ENCODE measurements around the gene PGAP6. TPM values are rescaled to one million over a fixed set of nuclear protein-coding genes. Genes with fewer than 3 reads are reported as not detected.

Gene PGAP6
- total RNA-seq, 1 experiment from 2014 or later = 128 TPM

DNA sequence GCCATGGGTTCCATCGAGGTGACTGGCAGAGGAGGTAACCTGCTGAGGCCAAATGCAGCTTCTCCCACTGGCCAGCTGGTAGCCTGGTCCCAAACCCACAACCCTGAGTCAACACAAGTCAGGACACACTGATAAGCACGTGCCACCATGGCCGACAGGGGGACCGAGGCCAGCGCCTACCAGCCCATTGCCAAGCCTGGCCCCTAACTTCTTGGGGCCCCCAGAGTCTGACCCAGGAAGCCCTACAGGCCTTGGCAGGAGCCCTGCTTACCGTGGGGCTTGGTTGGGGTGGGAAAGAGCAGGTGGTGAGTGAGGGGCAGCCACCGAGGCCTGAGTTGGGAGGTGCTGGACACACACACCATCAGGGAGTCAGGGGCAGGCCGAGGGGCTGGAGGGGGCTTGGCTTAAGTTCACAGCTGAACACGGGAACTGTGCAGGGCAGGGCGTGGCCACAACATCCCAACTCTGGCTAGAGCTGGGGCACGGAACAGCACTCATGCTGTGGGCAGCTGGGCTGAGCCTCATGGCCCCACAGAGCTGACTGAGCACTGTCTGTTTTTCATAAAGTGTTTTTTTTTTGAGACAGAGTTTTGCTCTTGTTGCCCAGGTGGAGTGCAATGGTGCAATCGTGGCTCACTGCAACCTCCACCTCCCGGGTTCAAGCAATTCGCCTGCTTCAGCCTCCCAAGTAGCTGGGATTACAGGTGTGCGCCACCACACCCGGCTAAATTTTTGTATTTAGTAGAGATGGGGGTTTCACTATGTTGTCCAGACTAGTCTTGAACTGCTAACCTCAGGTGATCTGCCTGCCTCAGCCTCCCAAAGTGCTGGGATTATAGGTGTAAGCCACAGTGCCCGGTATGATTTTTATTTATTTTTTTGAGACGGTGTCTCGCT is 16.9 kb downstream of the PGAP6 start:
- POLR2A ChIA-PET = interaction anchor here (0.6 kb wide), 2 partner anchors 28 to 187 kb away, joined by 5 read pairs; no protein-coding TSS in a partner anchor
- Histone ChIP-seq H3K36me3 (ENCODE audit: control insufficient read depth, insufficient read depth, low read length) (no peaks in the 10 kb centered on the region; the same call in 1 of the 2 replicates), H3K27me3 (ENCODE audit: control insufficient read depth, insufficient read depth, low read length) (no peaks in the 10 kb centered on the region), H3K9me3 (ENCODE audit: control insufficient read depth, insufficient read depth, low read depth, low read length) (no peaks in the 10 kb centered on the region), H3K27ac (ENCODE audit: low read length) (no peak overlapping the region), H3K4me1 (ENCODE audit: control insufficient read depth, insufficient read depth, low read length) (peaks cover 14% of the 10 kb centered on the region), H3K4me3 (ENCODE audit: low read depth in 2 of 2, low read length in 2 of 2) (no peak overlapping the region)
- no peak for DNase-seq (ENCODE audit: low read depth, low spot score)
- CTCF ChIA-PET = no interaction called here
- TF ChIP-seq, protein P1, sequence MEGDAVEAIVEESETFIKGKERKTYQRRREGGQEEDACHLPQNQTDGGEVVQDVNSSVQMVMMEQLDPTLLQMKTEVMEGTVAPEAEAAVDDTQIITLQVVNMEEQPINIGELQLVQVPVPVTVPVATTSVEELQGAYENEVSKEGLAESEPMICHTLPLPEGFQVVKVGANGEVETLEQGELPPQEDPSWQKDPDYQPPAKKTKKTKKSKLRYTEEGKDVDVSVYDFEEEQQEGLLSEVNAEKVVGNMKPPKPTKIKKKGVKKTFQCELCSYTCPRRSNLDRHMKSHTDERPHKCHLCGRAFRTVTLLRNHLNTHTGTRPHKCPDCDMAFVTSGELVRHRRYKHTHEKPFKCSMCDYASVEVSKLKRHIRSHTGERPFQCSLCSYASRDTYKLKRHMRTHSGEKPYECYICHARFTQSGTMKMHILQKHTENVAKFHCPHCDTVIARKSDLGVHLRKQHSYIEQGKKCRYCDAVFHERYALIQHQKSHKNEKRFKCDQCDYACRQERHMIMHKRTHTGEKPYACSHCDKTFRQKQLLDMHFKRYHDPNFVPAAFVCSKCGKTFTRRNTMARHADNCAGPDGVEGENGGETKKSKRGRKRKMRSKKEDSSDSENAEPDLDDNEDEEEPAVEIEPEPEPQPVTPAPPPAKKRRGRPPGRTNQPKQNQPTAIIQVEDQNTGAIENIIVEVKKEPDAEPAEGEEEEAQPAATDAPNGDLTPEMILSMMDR (IDR thresholded peaks at IDR 0.05) = no peak
- no peak for TF ChIP-seq SIN3A (IDR thresholded peaks at IDR 0.05; ENCODE audit: borderline replicate concordance, insufficient read depth, low read depth, low read length)
- TF ChIP-seq TCF7L2 (IDR thresholded peaks at IDR 0.05; ENCODE audit: low read depth, low read length) = no peak
- no peak for TF ChIP-seq POLR2AphosphoS5 (IDR thresholded peaks at IDR 0.05; ENCODE audit: low read depth, low read length)
- TF ChIP-seq, protein P2, sequence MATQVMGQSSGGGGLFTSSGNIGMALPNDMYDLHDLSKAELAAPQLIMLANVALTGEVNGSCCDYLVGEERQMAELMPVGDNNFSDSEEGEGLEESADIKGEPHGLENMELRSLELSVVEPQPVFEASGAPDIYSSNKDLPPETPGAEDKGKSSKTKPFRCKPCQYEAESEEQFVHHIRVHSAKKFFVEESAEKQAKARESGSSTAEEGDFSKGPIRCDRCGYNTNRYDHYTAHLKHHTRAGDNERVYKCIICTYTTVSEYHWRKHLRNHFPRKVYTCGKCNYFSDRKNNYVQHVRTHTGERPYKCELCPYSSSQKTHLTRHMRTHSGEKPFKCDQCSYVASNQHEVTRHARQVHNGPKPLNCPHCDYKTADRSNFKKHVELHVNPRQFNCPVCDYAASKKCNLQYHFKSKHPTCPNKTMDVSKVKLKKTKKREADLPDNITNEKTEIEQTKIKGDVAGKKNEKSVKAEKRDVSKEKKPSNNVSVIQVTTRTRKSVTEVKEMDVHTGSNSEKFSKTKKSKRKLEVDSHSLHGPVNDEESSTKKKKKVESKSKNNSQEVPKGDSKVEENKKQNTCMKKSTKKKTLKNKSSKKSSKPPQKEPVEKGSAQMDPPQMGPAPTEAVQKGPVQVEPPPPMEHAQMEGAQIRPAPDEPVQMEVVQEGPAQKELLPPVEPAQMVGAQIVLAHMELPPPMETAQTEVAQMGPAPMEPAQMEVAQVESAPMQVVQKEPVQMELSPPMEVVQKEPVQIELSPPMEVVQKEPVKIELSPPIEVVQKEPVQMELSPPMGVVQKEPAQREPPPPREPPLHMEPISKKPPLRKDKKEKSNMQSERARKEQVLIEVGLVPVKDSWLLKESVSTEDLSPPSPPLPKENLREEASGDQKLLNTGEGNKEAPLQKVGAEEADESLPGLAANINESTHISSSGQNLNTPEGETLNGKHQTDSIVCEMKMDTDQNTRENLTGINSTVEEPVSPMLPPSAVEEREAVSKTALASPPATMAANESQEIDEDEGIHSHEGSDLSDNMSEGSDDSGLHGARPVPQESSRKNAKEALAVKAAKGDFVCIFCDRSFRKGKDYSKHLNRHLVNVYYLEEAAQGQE (IDR thresholded peaks at IDR 0.05; ENCODE audit: insufficient read depth in 1 of 2, low read depth in 2 of 2, low read length in 1 of 2) = no peak
- in situ Hi-C loops (cut with HindIII; ENCODE audit: low pct_unique_long_range_greater_than_20kb, low sequenced_read_pairs) (no loop called here), intact Hi-C loops (cut with micrococcal nuclease; ENCODE audit: unreplicated experiment) (no loop called here)
- BruUV-seq (replicated peaks) = no TSS peak
- no peak for ATAC-seq

DNA sequence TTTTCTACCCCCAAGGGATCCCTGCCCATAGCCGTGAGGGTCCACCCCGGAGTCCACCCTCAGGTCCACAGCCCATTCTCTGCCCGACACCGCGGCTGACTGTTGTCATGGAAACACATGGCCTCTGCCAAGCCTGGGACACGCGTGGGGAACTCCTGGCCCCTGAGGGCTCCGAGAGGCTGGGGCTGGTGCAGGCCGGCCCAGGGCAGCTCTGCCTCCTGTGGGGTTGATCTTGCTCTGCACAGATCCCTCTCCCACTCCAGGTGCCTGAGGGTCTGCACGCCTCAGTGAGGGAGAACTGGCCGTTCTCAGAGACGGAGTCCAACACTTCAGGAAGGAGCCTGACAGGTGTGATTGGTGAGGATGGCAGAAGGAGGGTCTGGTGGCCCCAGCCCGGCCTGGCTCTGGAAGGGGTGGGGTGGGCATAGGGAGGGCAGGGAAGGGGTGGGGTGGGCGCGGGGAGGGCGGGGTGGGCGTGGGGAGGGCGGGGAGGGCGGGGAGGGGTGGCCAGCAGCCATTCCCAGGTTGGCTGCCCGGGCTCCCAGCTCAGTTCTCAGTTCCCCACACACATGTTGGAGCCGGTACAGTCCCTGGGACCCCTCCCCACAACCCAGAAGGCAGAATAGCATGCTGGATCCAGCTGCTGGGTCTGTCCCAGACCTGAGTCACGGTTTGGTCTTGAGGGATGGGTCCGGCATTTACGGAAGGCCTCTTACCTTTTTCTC is 17.9 kb downstream of the PGAP6 start:
- TF ChIP-seq SIN3A (IDR thresholded peaks at IDR 0.05; ENCODE audit: borderline replicate concordance, insufficient read depth, low read depth, low read length) (no peak), TCF7L2 (IDR thresholded peaks at IDR 0.05; ENCODE audit: low read depth, low read length) (no peak), POLR2AphosphoS5 (IDR thresholded peaks at IDR 0.05; ENCODE audit: low read depth, low read length) (no peak)
- TF ChIP-seq, protein P2 (IDR thresholded peaks at IDR 0.05; ENCODE audit: insufficient read depth in 1 of 2, low read depth in 2 of 2, low read length in 1 of 2) = no peak
- TF ChIP-seq, protein P1 (IDR thresholded peaks at IDR 0.05) = no peak
- H3K27me3 ChIP-seq (ENCODE audit: control insufficient read depth, insufficient read depth, low read length) = no peaks in the 10 kb centered on the region
- no peaks in the 10 kb centered on the region; the same call in 1 of the 2 replicates for H3K36me3 ChIP-seq (ENCODE audit: control insufficient read depth, insufficient read depth, low read length)
- no peaks in the 10 kb centered on the region for H3K9me3 ChIP-seq (ENCODE audit: control insufficient read depth, insufficient read depth, low read depth, low read length)
- BruUV-seq (replicated peaks) = no TSS peak
- ATAC-seq (no peak), DNase-seq (ENCODE audit: low read depth, low spot score) (no peak)
- H3K4me3 ChIP-seq (ENCODE audit: low read depth in 2 of 2, low read length in 2 of 2) = no peak overlapping the region
- H3K4me1 ChIP-seq (ENCODE audit: control insufficient read depth, insufficient read depth, low read length) = peaks cover 9% of the 10 kb centered on the region
- ChIA-PET POLR2A (interaction anchor here (0.6 kb wide), 1 partner anchor 28 kb away, joined by 5 read pairs; no protein-coding TSS in a partner anchor), CTCF (interaction anchor here (2.1 kb wide), 1 partner anchor 257 kb away, joined by 9 read pairs; no protein-coding TSS in a partner anchor)
- intact Hi-C loops (cut with micrococcal nuclease; ENCODE audit: unreplicated experiment) (no loop called here), in situ Hi-C loops (cut with HindIII; ENCODE audit: low pct_unique_long_range_greater_than_20kb, low sequenced_read_pairs) (no loop called here)
- H3K27ac ChIP-seq (ENCODE audit: low read length) = no peak overlapping the region
